HG02852 (cell line): Measurements from ENCODE around the gene HACE1.
A peak's percentile ranks its signal among the peaks of the same experiment; 100 is the strongest.
"Not testable (repeated sequence)": the region's sequence is repeated elsewhere in the genome, so short reads cannot be mapped to it uniquely, and the experiment has no call there.

Source experiments
- ATAC-seq: cut with Tn5 transposase; IDR thresholded peaks from one replicate; pipeline ENCODE4 v1.9.1; 2021; ENCODE audit warnings: mild to moderate bottlenecking, moderate library complexity; ENCODE audit not compliant: unreplicated experiment

HACE1 gene, protein sequence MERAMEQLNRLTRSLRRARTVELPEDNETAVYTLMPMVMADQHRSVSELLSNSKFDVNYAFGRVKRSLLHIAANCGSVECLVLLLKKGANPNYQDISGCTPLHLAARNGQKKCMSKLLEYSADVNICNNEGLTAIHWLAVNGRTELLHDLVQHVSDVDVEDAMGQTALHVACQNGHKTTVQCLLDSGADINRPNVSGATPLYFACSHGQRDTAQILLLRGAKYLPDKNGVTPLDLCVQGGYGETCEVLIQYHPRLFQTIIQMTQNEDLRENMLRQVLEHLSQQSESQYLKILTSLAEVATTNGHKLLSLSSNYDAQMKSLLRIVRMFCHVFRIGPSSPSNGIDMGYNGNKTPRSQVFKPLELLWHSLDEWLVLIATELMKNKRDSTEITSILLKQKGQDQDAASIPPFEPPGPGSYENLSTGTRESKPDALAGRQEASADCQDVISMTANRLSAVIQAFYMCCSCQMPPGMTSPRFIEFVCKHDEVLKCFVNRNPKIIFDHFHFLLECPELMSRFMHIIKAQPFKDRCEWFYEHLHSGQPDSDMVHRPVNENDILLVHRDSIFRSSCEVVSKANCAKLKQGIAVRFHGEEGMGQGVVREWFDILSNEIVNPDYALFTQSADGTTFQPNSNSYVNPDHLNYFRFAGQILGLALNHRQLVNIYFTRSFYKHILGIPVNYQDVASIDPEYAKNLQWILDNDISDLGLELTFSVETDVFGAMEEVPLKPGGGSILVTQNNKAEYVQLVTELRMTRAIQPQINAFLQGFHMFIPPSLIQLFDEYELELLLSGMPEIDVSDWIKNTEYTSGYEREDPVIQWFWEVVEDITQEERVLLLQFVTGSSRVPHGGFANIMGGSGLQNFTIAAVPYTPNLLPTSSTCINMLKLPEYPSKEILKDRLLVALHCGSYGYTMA

DNA sequence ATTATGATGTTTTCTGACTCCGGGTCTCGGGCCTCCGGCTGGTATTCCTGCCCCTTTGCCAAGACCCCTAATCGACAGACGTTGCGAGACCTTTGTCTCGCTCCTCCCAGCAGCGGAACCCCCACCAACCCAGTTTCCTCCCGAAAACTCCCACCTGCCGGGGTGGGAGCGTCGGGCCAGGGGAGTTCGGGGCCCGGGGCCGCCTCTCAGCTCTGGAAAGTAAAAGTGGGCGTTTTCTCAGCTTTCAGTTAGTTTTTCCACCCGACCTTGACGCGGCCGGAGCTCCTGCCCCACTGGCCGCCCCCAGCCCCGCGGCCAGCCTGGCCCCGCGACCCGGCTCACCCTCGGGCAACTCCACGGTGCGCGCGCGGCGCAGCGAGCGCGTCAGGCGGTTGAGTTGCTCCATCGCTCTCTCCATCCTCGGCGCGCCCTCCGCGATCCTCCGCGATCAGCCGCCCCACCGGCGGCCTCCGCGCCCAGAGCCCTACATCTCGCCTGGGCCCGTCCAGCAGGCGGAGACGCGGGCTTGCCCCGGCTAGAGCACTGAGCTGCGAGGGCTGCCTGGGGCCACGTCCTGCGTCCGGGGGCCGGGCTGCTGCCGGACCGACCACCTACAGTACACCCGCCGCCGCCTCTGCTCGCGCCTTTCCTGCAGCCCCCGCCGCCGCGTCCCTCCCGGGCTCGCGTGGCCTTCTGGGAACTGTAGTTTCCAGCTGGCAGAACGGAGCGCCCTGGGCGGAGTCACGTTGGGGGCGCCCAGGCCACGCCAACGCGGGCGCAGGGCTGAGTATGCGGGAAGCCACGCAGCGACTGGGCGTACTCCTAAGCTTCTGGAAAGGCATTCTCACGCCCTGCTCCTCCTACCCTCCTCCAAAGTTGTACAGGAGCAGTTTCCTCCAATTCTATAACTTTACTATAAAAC, at the start of gene HACE1:
HACE1 (minus strand) TSS at position 695 of the 922 bp plus-strand sequence; CDS start at position 418, 277 bp downstream.
- ATAC-seq: peak; percentile 98

DNA sequence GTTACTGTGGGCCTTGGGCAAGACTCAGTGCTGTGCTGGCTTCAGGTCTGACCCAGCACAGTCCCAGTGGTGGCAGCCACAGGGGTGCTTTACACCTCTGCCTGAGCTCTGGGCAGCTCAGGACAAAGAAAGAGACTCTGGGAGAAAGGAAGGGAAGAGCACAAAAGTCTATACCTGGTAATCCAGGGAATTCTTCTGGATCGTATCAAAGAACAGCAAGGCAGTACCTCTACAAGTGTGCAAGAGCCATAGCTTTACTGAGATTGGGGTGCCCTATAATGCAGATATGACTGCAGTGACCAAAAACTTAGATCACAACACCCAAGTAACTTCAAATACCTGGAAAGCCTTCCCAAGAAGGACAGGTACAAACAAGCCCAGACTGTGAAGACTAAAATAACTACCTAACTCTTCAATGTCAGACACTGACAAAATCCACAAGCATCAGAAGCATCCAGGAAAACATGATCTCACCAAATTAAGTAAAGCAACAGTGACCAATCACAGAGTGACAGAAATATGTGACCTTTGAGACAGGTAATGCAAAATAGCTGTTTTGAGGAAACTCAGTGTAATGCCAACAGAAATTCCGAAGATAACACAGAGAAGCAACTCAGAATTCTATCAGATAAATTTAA, 49.3 kb upstream of the HACE1 start:
- ATAC-seq: no peak

DNA sequence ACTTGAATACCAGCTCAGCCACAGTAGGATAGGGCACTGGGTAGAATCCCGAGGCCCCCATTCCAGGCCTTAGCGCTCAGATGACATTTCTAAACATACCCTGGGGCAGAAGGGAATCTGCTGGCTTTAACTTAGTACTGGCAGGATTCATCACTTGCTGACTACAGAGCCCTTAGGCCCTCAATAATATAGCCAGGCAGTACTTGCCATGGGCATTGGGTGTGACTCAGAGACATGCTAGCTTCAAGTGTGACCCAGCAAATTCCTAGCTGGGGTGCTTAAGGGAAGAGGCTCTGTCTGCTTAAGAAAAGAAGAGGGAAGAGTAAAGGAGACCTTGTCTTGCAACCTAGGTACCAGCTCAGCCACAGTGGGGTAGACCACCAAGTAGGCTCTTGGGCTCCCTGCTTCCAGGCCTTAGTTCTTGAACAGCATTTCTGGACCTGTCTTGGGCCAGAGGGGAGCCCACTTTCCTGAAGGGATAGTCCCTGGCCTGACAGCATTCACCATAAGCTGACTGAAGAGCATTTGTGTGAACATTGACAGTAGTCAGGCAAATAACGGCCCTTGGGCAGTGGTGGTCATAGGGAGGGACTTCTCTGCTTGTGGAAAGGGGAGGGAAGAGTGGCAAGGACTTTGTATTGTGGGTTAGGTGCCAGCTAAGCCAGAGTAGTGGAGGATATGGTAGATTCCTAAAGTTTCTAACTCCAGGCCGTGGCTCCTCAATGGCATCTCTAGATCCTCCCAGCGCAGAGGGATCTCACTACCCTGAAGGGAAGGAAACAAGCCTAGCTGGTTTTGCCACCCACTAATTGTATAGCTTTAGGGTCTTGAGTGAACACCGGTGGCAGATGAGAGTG, 48.5 kb upstream of the HACE1 start:
- ATAC-seq: no peak

DNA sequence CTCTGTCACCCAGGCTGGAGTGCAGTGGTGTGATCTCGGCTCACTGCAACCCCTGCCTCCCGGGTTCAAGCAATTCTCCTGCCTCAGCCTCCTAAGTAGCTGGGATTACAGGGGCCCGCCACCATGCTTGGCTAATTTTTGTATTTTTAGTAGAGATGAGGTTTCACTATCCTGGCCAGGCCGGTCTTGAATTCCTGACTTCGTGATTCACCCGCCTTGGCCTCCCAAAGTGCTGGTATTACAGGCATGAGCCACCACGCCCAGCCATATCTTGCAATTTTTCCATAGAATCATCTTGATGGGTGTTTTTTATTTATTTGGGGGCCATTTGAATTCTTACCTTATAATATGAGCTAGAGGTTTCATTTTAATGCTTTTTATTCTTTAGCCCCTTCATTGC, 39.2 kb upstream of the HACE1 start:
- not testable (repeated sequence) for ATAC-seq

DNA sequence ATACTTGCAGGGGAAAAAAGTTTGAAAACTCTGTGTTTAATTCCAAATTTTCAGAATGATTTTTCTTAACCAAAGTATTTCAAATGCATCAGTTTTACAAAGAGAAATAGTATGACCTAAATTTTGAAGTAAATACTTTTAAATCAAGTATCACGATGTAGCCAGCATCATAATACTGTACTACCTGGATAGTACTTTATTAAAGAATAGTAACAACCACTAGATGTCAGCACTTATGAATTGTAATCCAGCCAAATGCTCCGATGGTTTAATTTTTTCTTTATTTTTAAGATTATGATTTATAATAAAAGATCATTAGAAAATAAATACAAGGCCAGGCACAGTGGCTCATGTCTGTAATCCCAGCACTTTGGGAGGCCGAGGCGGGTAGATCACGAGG, 37.2 kb upstream of the HACE1 start:
- no peak for ATAC-seq

DNA sequence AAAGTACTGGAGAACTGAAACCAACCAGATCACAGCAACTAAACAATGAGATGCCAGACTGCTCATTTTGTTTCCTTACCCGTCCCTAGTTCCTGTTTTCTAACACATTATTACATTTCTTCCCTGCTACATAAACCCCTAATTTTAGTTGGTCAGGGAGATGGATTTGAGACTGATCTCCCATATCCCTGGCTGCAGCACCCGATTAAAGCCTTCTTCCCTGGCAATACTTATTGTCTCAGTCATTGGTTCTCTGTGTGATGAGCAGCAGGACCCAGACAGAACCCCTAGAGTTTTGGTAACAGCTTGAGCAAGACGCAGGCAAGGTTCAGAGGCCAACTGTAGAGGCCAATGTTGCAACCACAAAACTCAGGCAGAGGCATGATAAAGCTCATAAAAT, 28.3 kb upstream of the HACE1 start:
- ATAC-seq: no peak

DNA sequence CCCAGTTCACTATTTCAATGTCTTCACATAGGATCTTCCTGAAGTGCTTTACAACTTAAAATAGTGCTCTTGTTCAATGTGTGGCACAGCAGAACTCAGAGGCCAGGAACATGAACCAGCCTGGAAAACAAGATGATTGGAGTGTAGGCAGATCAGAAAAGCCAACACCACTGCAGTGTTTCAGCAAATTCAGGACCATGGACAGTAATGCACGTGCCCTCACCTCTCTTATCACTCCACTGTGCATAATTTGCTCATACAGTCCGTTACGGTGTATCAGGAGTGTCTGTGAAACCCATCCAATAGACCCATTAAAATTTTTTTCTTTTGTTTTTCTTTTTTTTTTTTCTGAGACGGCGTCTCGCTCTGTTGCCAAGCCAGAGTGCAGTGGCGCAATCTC, 27.6 kb upstream of the HACE1 start:
- ATAC-seq: no peak

DNA sequence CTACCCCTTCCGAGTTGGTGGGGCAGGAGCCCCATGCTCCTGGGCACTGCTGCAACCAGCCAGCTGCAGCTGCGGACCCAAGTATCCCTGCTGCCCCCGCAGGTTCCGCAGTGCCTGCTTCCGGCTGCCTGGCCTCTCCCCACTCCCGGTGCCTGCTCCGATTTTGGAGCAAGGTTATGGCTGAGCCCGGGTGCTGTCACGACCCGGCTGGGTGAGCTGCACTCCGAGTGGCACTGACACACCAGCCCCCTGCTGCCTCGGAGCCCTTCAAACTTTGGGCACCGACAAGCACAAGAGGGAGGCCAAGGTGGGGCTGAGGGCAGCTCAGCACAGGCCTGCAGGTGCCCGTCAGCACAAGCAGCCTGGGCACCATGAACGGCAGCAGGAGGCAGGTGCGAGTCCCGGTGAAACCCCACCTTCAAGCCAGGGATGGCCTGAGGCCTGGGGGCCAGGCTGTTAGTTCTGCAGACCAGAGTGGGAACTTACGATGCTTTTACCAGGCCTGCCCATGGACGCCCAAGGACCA, 25.9 kb upstream of the HACE1 start:
- no peak for ATAC-seq

DNA sequence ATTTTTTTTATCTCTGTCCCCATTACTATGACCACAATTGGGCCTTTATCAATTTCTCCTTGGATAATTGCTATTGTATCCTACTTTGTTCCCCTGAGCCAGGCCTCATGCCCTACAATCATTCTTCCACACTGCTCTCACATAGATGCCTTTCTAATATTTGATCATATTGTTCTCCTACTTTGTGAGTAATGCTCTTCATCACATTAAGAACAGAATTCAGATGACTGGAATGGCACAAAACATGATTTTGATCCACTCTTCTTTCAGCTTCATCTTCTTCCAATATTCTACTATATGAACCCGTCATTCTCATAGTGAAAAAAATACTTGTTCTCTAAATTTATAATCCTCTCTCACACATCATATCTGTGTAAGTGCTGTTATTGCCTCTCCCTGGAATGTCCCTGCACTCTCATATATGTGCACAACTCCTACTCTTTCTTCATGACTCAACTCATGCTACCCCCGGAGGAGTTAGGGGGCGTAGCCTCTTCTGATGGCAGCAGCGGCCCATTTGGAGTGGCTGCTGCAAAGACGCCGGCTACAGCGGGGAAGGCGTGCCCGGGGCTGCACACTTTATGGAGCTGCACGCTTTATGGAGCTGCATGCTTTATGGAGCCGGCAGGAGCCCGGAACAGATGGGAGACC, 25.3 kb upstream of the HACE1 start:
- no peak for ATAC-seq

DNA sequence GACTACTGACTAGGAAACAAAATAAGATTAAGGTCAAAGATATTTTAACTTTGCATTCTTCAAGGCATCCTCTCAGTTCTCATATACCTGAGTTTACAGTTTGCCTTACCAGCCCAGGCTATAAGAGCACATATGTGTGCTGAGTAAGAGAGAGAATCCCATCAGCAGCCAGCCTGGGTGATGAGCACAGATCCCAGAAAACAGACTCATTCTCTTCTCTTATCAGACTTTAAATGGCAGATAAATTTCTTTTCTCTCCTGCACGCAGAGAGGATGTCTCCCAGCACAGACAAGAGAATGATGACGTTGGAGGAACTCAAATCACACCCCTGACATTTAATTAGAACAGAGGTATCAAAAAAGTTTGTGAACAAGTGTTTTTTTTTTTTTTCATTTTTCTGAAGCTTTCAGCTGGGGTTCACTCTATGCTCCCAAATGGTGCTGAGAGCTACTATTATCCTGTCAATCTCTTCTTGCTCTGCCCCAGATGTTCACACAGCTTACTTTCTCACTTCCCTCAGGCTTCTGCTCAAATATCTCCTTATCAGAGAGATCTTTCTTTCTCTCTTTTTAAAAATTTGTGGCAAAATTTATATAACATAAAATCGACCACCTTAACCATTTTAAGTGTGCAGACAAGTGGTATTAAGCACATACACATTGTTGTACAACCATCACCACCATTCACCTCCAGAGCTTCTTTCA, 22.4 kb upstream of the HACE1 start:
- ATAC-seq: no peak

DNA sequence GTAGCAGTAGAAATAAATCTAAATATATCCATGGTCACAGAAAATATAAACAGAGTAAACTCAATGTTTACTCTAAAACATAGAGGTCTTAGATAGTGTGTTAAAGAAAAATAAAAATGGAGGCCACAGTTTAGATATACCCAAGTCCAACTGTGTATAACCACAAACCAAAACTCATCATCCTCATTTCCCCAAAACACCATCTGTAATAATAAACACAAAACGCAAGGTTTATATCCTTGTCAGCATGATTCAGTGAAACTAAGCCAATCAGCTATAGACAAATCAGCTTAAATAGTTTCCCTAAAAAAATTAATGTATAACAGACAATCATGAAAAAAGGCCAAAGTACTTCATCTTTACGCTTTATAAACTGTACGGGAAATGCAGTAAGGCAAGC, 2.7 kb upstream of the HACE1 start:
- no peak for ATAC-seq

DNA sequence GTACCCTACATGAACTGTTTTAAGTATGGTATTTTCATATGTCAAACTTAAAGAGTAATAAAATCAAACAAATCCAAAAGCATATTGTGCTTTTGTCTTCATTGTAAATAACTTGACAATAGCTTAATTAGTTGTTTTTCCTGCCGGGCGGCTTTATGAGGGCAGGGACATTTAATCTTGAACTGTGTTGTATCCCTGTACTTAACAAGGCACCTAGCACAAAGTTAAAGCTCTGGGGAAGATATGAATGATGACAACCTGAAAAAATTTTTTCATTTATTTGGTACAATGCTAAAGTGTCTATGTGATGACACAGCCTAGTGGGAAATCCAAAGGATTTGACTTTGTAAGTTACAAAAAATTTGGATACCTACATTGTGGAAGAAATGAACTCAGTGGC, 502 bp upstream of the HACE1 start:
- ATAC-seq: no peak

DNA sequence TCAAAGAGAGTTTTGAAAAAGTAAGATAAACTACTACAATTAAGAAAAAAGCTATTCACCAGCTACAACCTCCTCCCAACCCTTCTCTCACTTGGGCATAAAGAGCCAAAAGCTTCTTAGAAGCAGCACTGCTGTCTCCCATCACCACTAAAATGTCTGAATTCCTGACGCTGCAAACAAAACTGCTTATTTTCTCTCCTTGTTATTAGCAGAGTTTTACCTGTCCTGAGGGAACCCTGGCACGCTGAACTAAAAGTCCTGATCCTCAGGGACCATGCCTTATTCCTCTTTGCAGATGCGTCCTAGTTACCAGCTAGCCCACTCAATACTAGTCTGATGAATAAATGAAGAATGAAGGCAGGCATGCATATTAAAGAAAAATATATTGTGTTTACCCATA, 1.1 kb downstream of the HACE1 start:
- no peak for ATAC-seq

DNA sequence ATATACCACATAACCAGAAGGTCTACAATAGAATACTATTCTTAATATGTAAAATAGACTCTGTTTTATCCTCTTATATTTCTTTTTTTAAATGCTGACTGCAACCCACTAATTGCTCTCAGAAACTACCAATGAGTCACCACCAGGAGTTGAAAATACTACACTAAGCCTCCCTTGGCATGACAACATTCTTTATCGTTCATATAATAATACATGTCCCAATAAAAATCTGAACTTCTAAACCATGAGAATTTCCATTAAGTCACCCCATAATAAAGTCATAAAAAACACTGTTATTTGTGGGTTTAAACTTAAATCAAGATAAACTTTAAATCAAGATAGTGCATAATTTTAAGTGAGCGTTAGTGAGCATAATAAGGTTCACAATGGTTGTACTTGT, 4.2 kb downstream of the HACE1 start:
- ATAC-seq: no peak

DNA sequence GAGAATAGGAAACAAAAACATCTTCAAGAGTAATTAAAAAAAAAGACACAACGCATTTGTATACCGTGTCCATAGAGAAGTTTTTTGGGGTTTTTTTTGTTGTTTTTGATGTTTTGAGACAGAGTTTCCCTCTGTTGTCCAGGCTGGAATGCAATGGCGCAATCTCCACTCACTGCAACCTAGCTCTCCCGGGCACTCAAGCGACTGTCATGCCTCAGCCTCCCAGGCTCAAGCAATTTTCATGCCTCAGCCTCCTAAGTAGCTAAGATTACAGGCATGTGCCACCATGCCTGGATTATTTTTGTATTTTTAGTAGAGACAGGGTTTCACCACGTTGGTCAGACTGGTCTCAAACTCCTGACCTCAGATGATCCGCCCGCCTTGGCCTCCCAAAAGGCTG, 12.0 kb downstream of the HACE1 start:
- not testable (repeated sequence) for ATAC-seq

DNA sequence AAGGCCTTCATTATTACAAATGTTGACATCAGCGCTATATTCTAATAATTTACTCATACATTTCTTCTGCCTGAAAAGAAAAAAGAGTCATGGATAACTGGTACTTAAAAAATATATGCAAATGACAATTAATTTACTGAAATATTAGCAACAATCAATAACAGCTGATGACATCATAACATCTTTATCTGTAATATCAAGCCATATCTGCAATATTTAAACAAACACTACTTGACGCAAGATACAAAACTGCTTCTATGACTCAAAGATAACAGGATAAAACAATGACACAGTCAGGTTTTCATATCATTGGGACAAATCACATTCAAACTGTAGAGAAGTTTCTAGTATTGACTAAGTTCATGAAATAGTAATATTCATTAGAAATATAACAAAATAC, 16.5 kb downstream of the HACE1 start:
- no peak for ATAC-seq

DNA sequence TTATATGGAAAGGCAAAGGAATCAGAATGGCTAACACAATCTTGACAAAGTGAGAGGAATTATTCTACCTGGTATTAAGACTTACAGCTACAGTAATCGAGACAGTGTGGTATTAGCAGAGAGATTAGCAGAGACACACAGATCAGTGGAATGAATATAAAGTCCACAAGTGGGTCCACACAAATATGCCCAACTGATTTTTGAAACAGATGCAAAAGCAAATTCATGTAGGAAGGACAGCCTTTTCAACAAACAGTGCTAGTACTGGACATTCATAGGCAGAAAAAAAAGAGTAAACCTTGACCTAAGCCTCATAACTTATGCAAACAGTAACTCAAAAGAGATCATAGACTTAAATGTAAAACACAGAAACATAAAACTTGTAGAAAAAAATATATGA, 22.6 kb downstream of the HACE1 start:
- ATAC-seq: no peak

DNA sequence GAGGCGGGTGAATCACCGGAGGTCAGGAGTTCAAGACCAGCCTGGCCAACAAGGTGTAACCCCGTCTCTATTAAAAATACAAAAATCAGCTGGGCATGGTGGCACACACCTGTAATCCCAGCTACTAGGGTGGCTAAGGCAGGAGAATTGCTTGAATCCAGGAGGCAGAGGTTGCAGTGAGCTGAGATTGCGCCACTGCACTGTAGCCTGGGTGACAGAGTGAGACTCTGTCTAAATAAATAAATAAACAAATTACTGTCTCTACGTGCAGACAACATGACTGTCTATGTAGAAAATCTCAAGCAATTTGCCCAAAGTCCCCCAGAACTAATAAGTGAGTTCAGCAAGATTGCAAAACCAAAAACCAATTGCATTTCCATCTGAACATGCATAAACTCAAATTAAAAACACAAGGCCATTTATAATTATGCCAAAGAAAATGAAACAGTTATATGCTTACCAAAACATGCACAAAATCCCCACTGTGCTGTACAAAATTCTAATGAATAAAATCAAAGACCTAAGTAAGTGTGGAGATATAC, 23.2 kb downstream of the HACE1 start:
- ATAC-seq: not testable (repeated sequence)
